GM23338 (cell line): Measurements from ENCODE around the gene FSHB. TPM values are rescaled to one million over a fixed set of nuclear protein-coding genes. Genes with fewer than 3 reads are reported as not detected.

Source experiments
- ATAC-seq: fragments of 200-7000 bp; cut with Tn5 transposase; 3 replicates; pipeline ENCODE4 v1.9.1; 2020
- DNase-seq: peaks from one replicate; pipeline ENCODE4 v3.0.0-alpha.2; 2015; ENCODE audit warnings: low spot score
- H2AFZ ChIP-seq: fragments of 200-600 bp; sonication (generic); 2 replicates; pipeline ENCODE4 v1.8.0; 2016; ENCODE audit warnings: antibody characterized with exemption, mild to moderate bottlenecking, moderate library complexity
- H3F3A ChIP-seq: fragments of 200-600 bp; sonication (generic); replicated peaks from 2 replicates; pipeline ENCODE4 v1.8.0; 2017; ENCODE audit warnings: antibody characterized with exemption, mixed run types, low read depth
- H3K27ac ChIP-seq: fragments of 200-600 bp; sonication (generic); 2 replicates; pipeline ENCODE4 v1.6.1; 2016; ENCODE audit warnings: low read depth
- H3K27me3 ChIP-seq: fragments of 200-600 bp; sonication (generic); 2 replicates; pipeline ENCODE4 v1.8.0; 2016; ENCODE audit warnings: mild to moderate bottlenecking, mixed run types, moderate library complexity; ENCODE audit not compliant: insufficient read depth
- H3K36me3 ChIP-seq: fragments of 200-600 bp; sonication (generic); 2 replicates; pipeline ENCODE4 v1.8.0; 2016; ENCODE audit warnings: mild to moderate bottlenecking; ENCODE audit not compliant: insufficient read depth
- H3K4me1 ChIP-seq: fragments of 200-600 bp; sonication (generic); 2 replicates; pipeline ENCODE4 v1.8.0; 2016; ENCODE audit warnings: mild to moderate bottlenecking, moderate library complexity; ENCODE audit not compliant: insufficient read depth
- H3K4me2 ChIP-seq: fragments of 200-600 bp; sonication (generic); 2 replicates; pipeline ENCODE4 v1.7.1; 2017; ENCODE audit warnings: mixed run types
- H3K4me3 ChIP-seq: fragments of 200-600 bp; sonication (generic); 2 replicates; pipeline ENCODE4 v1.6.1; 2016; ENCODE audit warnings: mixed run types
- H3K79me2 ChIP-seq: fragments of 200-600 bp; sonication (generic); replicated peaks from 2 replicates; pipeline ENCODE4 v1.8.0; 2017; ENCODE audit warnings: mild to moderate bottlenecking; ENCODE audit not compliant: insufficient read depth
- H3K9me2 ChIP-seq: fragments of 200-600 bp; sonication (generic); 2 replicates; pipeline ENCODE4 v1.8.0; 2017; ENCODE audit not compliant: insufficient read depth
- H4K20me1 ChIP-seq: fragments of 200-600 bp; sonication (generic); replicated peaks from 2 replicates; pipeline ENCODE4 v1.8.0; 2017; ENCODE audit warnings: mild to moderate bottlenecking; ENCODE audit not compliant: insufficient read depth
- H3K27ac Mint-ChIP-seq: 2 replicates; pipeline ENCODE4 v1.8.0; 2020; ENCODE audit warnings: inconsistent platforms, mild to moderate bottlenecking, moderate library complexity, mixed read lengths
- H3K27me3 Mint-ChIP-seq: 3 replicates; pipeline ENCODE4 v1.8.0; 2022; ENCODE audit warnings: low read depth, mild to moderate bottlenecking, moderate library complexity, mixed read lengths, inconsistent platforms; ENCODE audit not compliant: insufficient read depth, poor library complexity
- H3K36me3 Mint-ChIP-seq: 3 replicates; pipeline ENCODE4 v1.8.0; 2021; ENCODE audit warnings: low read depth, mild to moderate bottlenecking, inconsistent platforms, moderate library complexity, mixed read lengths
- H3K4me1 Mint-ChIP-seq: 3 replicates; pipeline ENCODE4 v1.8.0; 2020; ENCODE audit warnings: mild to moderate bottlenecking, inconsistent platforms, mixed read lengths
- H3K4me3 Mint-ChIP-seq: 3 replicates; pipeline ENCODE4 v1.8.0; 2021; ENCODE audit warnings: moderate library complexity, mild to moderate bottlenecking, inconsistent platforms, mixed read lengths
- H3K9me3 Mint-ChIP-seq: 3 replicates; pipeline ENCODE4 v1.8.0; 2020; ENCODE audit warnings: moderate library complexity, mild to moderate bottlenecking, inconsistent platforms, mixed read lengths
- EZH2 ChIP-seq: fragments of 200-600 bp; sonication (generic); IDR thresholded peaks from one replicate; pipeline ENCODE4 v1.8.0; 2017; ENCODE audit warnings: antibody characterized with exemption, mild to moderate bottlenecking, low read depth; ENCODE audit not compliant: unreplicated experiment
- EZH2phosphoT487 ChIP-seq: fragments of 200-600 bp; sonication (generic); IDR thresholded peaks from one replicate; pipeline ENCODE4 v1.8.1; 2018; ENCODE audit warnings: antibody characterized with exemption; ENCODE audit not compliant: unreplicated experiment
- JUNB ChIP-seq: IDR thresholded peaks from one replicate; pipeline ENCODE4 v1.6.1; 2016; ENCODE audit warnings: antibody characterized with exemption; ENCODE audit not compliant: unreplicated experiment
- NANOG ChIP-seq: IDR thresholded peaks from 2 replicates; pipeline ENCODE4 v1.6.1; 2016; ENCODE audit warnings: antibody characterized with exemption, borderline replicate concordance
- POLR2AphosphoS5 ChIP-seq: IDR thresholded peaks from 2 replicates; pipeline ENCODE4 v1.6.1; 2016; ENCODE audit warnings: antibody characterized with exemption, low read depth
- STAT1 ChIP-seq: IDR thresholded peaks from one replicate; pipeline ENCODE4 v1.6.1; 2016; ENCODE audit warnings: antibody characterized with exemption; ENCODE audit not compliant: unreplicated experiment
- polyA plus RNA-seq: library from polyadenylated mRNA; unstranded; fragments of >200 nt; fragmentation: Nextera tagmentation; extraction: Ambion mirVana; gene quantifications from 2 replicates; pipeline ENCODE4 v1.2.1, GENCODE V29; 2016
- total RNA-seq: library from RNA; depleted of rRNA; stranded (reverse); fragments of >200 nt; shearing (Covaris generic); gene quantifications from 2 replicates; pipeline ENCODE4 v1.2.3, GENCODE V29; 2014
- TF ChIP-seq, protein P1 (sequence below): fragments of 250-450 bp; sonication (Bioruptor Pico); IDR thresholded peaks from 2 replicates; pipeline ENCODE4 v1.5.0; 2020; ENCODE audit warnings: mild to moderate bottlenecking, moderate library complexity
- TF ChIP-seq, protein P2 (sequence below), 2 experiments: fragments of 200-600 bp in 1 of 2; sonication (generic) in 1 of 2; conservative IDR thresholded peaks; 2 replicates each; pipeline versions ENCODE4 v1.5.1 to v1.6.1; 2016 to 2017; ENCODE audit warnings: antibody characterized with exemption in 2 of 2, low read depth in 2 of 2, mild to moderate bottlenecking in 2 of 2, moderate library complexity in 1 of 2

Gene FSHB
- total and polyA plus RNA-seq, 2 experiments from 2014 or later: not detected

DNA sequence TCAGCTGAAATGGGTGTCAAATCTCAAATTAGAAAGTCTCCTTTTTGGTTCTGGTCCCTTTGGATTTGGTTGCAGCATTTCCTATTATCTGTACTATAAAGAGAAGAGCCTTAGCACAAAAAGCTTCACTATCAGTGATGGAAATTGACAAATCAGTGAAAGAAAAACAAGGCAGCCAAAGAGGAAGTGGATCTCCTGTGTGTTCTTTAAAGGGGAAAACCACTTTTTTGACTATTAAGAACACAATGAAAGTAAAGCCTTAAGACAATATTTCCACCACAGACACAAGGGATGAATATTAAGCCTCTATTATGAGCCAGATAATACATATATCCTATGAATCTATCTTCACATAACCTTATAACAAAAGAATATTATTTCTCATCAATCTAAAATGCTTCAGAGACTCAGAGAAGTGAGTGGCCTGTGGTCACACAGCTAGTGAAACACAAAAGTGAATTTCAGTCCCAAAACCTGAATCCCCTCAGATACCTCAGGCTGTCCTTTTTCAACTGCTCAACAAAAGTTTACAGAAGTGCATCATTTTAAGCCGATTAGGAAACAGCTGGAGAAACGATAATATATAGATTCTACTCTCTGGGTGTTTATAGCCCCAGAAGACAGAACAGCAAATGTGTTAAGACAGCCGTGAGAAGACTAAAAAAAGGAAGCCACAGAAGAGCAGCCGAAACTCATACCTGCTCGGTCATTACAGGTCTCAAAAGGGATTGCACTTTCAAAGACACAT is 24.4 kb upstream of the FSHB start (continued):
- TF ChIP-seq, protein P1, sequence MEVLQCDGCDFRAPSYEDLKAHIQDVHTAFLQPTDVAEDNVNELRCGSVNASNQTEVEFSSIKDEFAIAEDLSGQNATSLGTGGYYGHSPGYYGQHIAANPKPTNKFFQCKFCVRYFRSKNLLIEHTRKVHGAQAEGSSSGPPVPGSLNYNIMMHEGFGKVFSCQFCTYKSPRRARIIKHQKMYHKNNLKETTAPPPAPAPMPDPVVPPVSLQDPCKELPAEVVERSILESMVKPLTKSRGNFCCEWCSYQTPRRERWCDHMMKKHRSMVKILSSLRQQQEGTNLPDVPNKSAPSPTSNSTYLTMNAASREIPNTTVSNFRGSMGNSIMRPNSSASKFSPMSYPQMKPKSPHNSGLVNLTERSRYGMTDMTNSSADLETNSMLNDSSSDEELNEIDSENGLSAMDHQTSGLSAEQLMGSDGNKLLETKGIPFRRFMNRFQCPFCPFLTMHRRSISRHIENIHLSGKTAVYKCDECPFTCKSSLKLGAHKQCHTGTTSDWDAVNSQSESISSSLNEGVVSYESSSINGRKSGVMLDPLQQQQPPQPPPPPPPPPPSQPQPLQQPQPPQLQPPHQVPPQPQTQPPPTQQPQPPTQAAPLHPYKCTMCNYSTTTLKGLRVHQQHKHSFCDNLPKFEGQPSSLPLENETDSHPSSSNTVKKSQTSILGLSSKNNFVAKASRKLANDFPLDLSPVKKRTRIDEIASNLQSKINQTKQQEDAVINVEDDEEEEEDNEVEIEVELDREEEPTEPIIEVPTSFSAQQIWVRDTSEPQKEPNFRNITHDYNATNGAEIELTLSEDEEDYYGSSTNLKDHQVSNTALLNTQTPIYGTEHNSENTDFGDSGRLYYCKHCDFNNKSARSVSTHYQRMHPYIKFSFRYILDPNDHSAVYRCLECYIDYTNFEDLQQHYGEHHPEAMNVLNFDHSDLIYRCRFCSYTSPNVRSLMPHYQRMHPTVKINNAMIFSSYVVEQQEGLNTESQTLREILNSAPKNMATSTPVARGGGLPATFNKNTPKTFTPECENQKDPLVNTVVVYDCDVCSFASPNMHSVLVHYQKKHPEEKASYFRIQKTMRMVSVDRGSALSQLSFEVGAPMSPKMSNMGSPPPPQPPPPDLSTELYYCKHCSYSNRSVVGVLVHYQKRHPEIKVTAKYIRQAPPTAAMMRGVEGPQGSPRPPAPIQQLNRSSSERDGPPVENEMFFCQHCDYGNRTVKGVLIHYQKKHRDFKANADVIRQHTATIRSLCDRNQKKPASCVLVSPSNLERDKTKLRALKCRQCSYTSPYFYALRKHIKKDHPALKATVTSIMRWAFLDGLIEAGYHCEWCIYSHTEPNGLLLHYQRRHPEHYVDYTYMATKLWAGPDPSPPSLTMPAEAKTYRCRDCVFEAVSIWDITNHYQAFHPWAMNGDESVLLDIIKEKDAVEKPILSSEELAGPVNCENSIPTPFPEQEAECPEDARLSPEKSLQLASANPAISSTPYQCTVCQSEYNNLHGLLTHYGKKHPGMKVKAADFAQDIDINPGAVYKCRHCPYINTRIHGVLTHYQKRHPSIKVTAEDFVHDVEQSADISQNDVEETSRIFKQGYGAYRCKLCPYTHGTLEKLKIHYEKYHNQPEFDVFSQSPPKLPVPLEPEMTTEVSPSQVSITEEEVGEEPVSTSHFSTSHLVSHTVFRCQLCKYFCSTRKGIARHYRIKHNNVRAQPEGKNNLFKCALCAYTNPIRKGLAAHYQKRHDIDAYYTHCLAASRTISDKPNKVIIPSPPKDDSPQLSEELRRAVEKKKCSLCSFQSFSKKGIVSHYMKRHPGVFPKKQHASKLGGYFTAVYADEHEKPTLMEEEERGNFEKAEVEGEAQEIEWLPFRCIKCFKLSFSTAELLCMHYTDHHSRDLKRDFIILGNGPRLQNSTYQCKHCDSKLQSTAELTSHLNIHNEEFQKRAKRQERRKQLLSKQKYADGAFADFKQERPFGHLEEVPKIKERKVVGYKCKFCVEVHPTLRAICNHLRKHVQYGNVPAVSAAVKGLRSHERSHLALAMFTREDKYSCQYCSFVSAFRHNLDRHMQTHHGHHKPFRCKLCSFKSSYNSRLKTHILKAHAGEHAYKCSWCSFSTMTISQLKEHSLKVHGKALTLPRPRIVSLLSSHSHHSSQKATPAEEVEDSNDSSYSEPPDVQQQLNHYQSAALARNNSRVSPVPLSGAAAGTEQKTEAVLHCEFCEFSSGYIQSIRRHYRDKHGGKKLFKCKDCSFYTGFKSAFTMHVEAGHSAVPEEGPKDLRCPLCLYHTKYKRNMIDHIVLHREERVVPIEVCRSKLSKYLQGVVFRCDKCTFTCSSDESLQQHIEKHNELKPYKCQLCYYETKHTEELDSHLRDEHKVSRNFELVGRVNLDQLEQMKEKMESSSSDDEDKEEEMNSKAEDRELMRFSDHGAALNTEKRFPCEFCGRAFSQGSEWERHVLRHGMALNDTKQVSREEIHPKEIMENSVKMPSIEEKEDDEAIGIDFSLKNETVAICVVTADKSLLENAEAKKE (CRISPR knock-in tag): no peak
- TF ChIP-seq, protein P2, sequence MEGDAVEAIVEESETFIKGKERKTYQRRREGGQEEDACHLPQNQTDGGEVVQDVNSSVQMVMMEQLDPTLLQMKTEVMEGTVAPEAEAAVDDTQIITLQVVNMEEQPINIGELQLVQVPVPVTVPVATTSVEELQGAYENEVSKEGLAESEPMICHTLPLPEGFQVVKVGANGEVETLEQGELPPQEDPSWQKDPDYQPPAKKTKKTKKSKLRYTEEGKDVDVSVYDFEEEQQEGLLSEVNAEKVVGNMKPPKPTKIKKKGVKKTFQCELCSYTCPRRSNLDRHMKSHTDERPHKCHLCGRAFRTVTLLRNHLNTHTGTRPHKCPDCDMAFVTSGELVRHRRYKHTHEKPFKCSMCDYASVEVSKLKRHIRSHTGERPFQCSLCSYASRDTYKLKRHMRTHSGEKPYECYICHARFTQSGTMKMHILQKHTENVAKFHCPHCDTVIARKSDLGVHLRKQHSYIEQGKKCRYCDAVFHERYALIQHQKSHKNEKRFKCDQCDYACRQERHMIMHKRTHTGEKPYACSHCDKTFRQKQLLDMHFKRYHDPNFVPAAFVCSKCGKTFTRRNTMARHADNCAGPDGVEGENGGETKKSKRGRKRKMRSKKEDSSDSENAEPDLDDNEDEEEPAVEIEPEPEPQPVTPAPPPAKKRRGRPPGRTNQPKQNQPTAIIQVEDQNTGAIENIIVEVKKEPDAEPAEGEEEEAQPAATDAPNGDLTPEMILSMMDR (conservative IDR thresholded peaks at IDR 0.05; ENCODE audit: low read depth in 2 of 2): no peak
- TF ChIP-seq POLR2AphosphoS5 (no peak), JUNB (no peak), EZH2phosphoT487 (no peak), STAT1 (no peak)

DNA sequence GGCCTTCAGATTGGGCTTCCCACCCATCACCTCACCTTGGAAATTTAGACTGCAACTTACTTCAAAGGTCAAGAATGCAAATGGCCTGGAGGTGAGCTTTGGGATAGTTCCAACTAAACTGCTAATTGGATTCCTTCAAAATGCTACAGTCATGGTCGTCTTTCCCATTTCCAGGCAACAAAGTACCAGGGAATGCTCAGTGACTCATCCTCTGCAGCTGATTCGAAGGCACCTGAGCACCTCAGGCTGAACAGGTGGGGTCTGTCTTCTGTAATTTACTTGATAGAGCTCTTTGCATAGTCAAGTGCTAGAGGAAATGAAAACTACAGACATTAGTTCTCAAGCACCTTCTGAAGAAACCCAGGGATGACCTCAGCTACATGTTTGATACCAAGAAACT is 20.5 kb upstream of the FSHB start:
- H3K4me3 ChIP-seq: no peak overlapping the region
- H4K20me1 ChIP-seq: no peaks in the 10 kb centered on the region
- peaks cover 6% of the 10 kb centered on the region for H3K27me3 Mint-ChIP-seq
- no peaks in the 10 kb centered on the region for H3F3A ChIP-seq
- H3K4me1 ChIP-seq: no peaks in the 10 kb centered on the region
- no peaks in the 10 kb centered on the region for H3K36me3 ChIP-seq
- H3K36me3 Mint-ChIP-seq: no peaks in the 10 kb centered on the region
- H3K79me2 ChIP-seq: no peaks in the 10 kb centered on the region
- no peaks in the 10 kb centered on the region for H3K9me3 Mint-ChIP-seq
- no peak overlapping the region for H3K4me3 Mint-ChIP-seq
- H3K27me3 ChIP-seq: no peaks in the 10 kb centered on the region
- no peaks in the 10 kb centered on the region for H3K9me2 ChIP-seq
- no peak for DNase-seq
- H3K27ac ChIP-seq: no peak overlapping the region
- no peak for ATAC-seq
- H3K27ac Mint-ChIP-seq: no peak overlapping the region
- no peak overlapping the region; the same call in 1 of the 2 replicates for H2AFZ ChIP-seq
- no peak overlapping the region for H3K4me2 ChIP-seq
- H3K4me1 Mint-ChIP-seq: peaks cover 3% of the 10 kb centered on the region; the same call in 2 of the 3 replicates
- TF ChIP-seq NANOG (no peak), POLR2AphosphoS5 (no peak), STAT1 (no peak), EZH2 (no peak)
